Measurements from ENCODE around the gene NFATC1.

Gene NFATC1

GRCh38 chr18:79548077-79548450 lies 152.3 kb downstream of the NFATC1 start:
- Histone ChIP-seq H3K9me3 (ENCODE audit: control insufficient read depth, low read length) (peaks cover 7% of the 10 kb centered on the region), H3K4me1 (ENCODE audit: control insufficient read depth, insufficient read depth, low read length, poor library complexity, severe bottlenecking) (peaks cover 7% of the 10 kb centered on the region), H3K27ac (ENCODE audit: low read depth, low read length, severe bottlenecking) (no peak overlapping the region), H3K36me3 (ENCODE audit: control insufficient read depth, insufficient read depth, low read length) (no peaks in the 10 kb centered on the region), H3K4me3 (ENCODE audit: extremely low read depth, insufficient read depth, low read length, poor library complexity, severe bottlenecking) (no peak overlapping the region)
- whole genome bisulfite sequencing, 2 experiments (ENCODE audit: insufficient coverage in 2 of 2), result 94 to 95% methylated on average over 24 to 25 of the region's 25 CpGs

DNA sequence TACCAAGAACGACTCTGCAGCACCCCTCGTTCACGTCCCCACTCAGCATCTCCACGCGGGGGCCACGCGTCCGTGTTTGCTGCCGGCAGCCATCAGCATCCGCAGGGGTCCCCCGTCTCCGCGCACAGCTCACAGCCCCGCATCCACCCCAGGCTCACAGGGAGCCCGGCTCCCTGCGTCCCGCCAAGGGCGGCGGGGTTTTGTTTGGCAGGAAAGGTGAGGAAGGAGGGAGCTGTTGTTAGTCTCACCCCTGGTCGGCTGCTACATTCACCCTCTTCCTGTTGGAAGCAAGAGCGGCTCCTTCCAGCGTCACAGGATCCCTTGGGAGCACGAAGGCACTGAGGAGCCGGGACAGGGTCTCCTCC lies 152.9 kb downstream of the NFATC1 start:
- H3K27ac ChIP-seq (ENCODE audit: low read depth, low read length, severe bottlenecking), result no peak overlapping the region
- H3K4me1 ChIP-seq (ENCODE audit: control insufficient read depth, insufficient read depth, low read length, poor library complexity, severe bottlenecking), result peaks cover 3% of the 10 kb centered on the region
- no peaks in the 10 kb centered on the region for H3K36me3 ChIP-seq (ENCODE audit: control insufficient read depth, insufficient read depth, low read length)
- no peak overlapping the region for H3K4me3 ChIP-seq (ENCODE audit: extremely low read depth, insufficient read depth, low read length, poor library complexity, severe bottlenecking)
- H3K9me3 ChIP-seq (ENCODE audit: control insufficient read depth, low read length), result peaks cover 7% of the 10 kb centered on the region
- WGBS, 2 experiments (ENCODE audit: insufficient coverage in 2 of 2), result 95 to 98% methylated on average over 19 to 23 of the region's 24 CpGs

DNA sequence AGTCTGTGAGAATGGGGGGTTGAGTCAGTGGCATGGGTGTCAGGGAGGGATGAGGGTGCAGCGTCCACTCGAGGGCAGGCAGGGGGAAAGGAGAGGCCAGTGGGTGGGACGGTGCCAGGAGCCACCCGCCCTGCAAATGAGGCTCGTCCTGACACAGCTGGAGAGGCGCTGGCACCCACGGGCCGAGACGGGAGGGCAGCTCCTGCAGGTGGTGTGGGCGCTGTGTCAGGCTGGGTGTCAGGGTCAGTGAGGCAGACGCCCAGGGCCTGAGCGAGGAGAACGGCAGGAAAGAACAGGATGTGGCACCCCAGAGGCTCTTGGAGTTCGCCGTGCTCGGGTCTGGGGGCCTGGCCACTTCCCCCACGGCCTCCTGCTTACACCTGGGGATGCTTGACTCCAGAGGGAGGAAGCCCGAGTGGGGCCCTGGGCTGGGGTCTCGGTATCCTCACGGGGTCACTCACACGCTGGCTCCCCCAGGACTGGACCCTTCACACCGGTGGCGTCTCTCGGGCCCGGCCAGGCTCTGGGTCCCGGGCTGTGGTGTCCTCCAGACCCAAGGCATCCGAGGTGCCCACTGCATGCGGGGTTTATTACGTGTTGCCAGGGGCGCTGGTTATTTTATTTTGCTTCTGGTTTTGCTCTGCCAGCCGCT lies 153.4 kb downstream of the NFATC1 start:
- Histone ChIP-seq H3K4me3 (ENCODE audit: extremely low read depth, insufficient read depth, low read length, poor library complexity, severe bottlenecking) (no peak overlapping the region), H3K27ac (ENCODE audit: low read depth, low read length, severe bottlenecking) (no peak overlapping the region), H3K9me3 (ENCODE audit: control insufficient read depth, low read length) (peaks cover 7% of the 10 kb centered on the region), H3K4me1 (ENCODE audit: control insufficient read depth, insufficient read depth, low read length, poor library complexity, severe bottlenecking) (no peaks in the 10 kb centered on the region), H3K36me3 (ENCODE audit: control insufficient read depth, insufficient read depth, low read length) (no peaks in the 10 kb centered on the region)
- WGBS, 2 experiments (ENCODE audit: insufficient coverage in 2 of 2), result 93 to 94% methylated on average over 25 to 31 of the region's 31 CpGs

DNA sequence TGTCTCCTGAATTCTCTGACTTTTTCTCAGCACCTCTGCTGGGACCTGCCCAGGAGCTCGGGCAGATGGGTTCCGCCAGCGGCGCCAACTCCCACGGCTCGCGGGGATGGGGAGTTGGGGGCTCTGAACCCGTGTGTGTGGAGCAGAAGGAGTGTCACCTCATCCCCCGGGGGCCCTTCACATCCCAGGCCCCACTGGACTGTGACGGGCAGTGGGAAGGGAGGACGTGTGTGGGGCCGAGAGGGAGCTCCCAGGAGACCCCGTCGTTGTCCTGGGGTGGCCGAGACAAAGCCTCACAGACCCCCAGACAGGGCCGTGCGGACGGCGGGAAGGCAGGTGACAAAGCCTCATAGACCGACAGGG lies 153.9 kb downstream of the NFATC1 start:
- Histone ChIP-seq H3K36me3 (ENCODE audit: control insufficient read depth, insufficient read depth, low read length) (no peaks in the 10 kb centered on the region), H3K4me1 (ENCODE audit: control insufficient read depth, insufficient read depth, low read length, poor library complexity, severe bottlenecking) (no peaks in the 10 kb centered on the region), H3K9me3 (ENCODE audit: control insufficient read depth, low read length) (peaks cover 7% of the 10 kb centered on the region), H3K4me3 (ENCODE audit: extremely low read depth, insufficient read depth, low read length, poor library complexity, severe bottlenecking) (no peak overlapping the region), H3K27ac (ENCODE audit: low read depth, low read length, severe bottlenecking) (no peak overlapping the region)
- 95% methylated on average over 10 to 13 of the region's 20 CpGs for WGBS, 2 experiments (ENCODE audit: insufficient coverage in 2 of 2)

DNA sequence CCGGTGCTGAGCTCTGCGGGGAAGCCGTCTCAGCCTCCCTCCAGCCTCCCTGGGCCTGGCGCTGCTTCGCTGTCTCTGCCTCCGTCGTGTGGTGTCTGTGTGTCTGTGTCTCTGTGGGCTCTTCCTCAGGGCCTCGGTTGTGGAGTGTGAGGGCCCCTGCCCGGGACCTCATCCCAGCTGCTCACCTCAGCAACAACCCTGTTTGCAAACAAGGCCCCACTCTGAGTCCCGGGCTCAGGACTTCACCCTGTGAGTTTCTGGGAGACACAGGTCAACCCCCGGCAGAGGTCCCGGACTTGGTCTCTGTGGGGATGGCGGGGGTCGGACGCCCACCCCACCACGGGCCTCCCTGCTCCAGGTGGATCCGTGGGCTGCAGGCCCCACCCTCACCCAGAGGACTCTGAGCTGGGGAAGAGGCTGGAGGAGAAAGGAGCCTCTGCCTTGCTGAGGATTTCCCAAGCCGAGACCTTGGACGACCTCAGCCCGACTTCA lies 156.5 kb downstream of the NFATC1 start:
- 93 to 100% methylated on average over 10 to 19 of the region's 20 CpGs for WGBS, 2 experiments (ENCODE audit: insufficient coverage in 2 of 2)
- peaks cover 7% of the 10 kb centered on the region for H3K9me3 ChIP-seq (ENCODE audit: control insufficient read depth, low read length)
- no peak overlapping the region for H3K4me3 ChIP-seq (ENCODE audit: extremely low read depth, insufficient read depth, low read length, poor library complexity, severe bottlenecking)
- no peaks in the 10 kb centered on the region for H3K36me3 ChIP-seq (ENCODE audit: control insufficient read depth, insufficient read depth, low read length)
- H3K27ac ChIP-seq (ENCODE audit: low read depth, low read length, severe bottlenecking), result no peak overlapping the region
- no peaks in the 10 kb centered on the region for H3K4me1 ChIP-seq (ENCODE audit: control insufficient read depth, insufficient read depth, low read length, poor library complexity, severe bottlenecking)

- Histone ChIP-seq H3K4me1 (ENCODE audit: control insufficient read depth, insufficient read depth, low read length, poor library complexity, severe bottlenecking) (no peaks in the 10 kb centered on the region), H3K4me3 (ENCODE audit: extremely low read depth, insufficient read depth, low read length, poor library complexity, severe bottlenecking) (no peak overlapping the region), H3K36me3 (ENCODE audit: control insufficient read depth, insufficient read depth, low read length) (no peaks in the 10 kb centered on the region), H3K9me3 (ENCODE audit: control insufficient read depth, low read length) (peaks cover 7% of the 10 kb centered on the region), H3K27ac (ENCODE audit: low read depth, low read length, severe bottlenecking) (no peak overlapping the region)
- 86 to 88% methylated on average over 20 to 25 of the region's 25 CpGs for WGBS, 2 experiments (ENCODE audit: insufficient coverage in 2 of 2)
Measured at GRCh38 chr18:79552696-79553095, 157.0 kb downstream of the NFATC1 start.

GRCh38 chr18:79553154-79553553 lies 157.4 kb downstream of the NFATC1 start:
- Histone ChIP-seq H3K27ac (ENCODE audit: low read depth, low read length, severe bottlenecking) (no peak overlapping the region), H3K4me1 (ENCODE audit: control insufficient read depth, insufficient read depth, low read length, poor library complexity, severe bottlenecking) (no peaks in the 10 kb centered on the region), H3K4me3 (ENCODE audit: extremely low read depth, insufficient read depth, low read length, poor library complexity, severe bottlenecking) (no peak overlapping the region), H3K9me3 (ENCODE audit: control insufficient read depth, low read length) (peaks cover 7% of the 10 kb centered on the region), H3K36me3 (ENCODE audit: control insufficient read depth, insufficient read depth, low read length) (no peaks in the 10 kb centered on the region)
- WGBS, 2 experiments (ENCODE audit: insufficient coverage in 2 of 2), result 93 to 95% methylated on average over 24 of the region's 24 CpGs

- H3K4me1 ChIP-seq (ENCODE audit: control insufficient read depth, insufficient read depth, low read length, poor library complexity, severe bottlenecking), result no peaks in the 10 kb centered on the region
- no peak overlapping the region for H3K4me3 ChIP-seq (ENCODE audit: extremely low read depth, insufficient read depth, low read length, poor library complexity, severe bottlenecking)
- WGBS, 2 experiments (ENCODE audit: insufficient coverage in 2 of 2), result 95% methylated on average over 24 to 25 of the region's 25 CpGs
- H3K9me3 ChIP-seq (ENCODE audit: control insufficient read depth, low read length), result peaks cover 1% of the 10 kb centered on the region
- H3K36me3 ChIP-seq (ENCODE audit: control insufficient read depth, insufficient read depth, low read length), result no peaks in the 10 kb centered on the region
- H3K27ac ChIP-seq (ENCODE audit: low read depth, low read length, severe bottlenecking), result no peak overlapping the region
Measured at GRCh38 chr18:79553696-79554095, 158.0 kb downstream of the NFATC1 start.

DNA sequence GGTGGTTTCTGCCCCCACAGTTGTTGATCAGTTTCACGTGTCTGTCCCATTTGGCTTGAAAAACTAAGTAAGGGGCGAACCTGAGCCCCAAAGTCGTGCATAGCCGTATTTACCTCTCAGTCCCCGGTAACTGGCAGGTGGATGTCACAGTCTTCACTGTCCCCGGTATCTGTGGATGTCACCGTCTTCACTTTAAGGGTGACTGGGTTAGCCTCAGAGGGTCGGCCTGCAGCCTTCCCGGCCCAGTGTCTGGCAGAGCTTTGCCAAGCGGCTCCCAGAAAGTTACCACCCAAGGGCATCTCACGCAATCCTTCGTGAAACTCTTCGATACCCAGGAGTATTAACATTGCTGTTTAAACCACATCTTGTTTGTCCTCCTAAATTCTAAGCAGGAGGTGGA lies 158.6 kb downstream of the NFATC1 start:
- H3K9me3 ChIP-seq (ENCODE audit: control insufficient read depth, low read length), result no peaks in the 10 kb centered on the region
- no peak overlapping the region for H3K4me3 ChIP-seq (ENCODE audit: extremely low read depth, insufficient read depth, low read length, poor library complexity, severe bottlenecking)
- no peaks in the 10 kb centered on the region for H3K4me1 ChIP-seq (ENCODE audit: control insufficient read depth, insufficient read depth, low read length, poor library complexity, severe bottlenecking)
- H3K27ac ChIP-seq (ENCODE audit: low read depth, low read length, severe bottlenecking), result no peak overlapping the region
- 94 to 96% methylated on average over 13 of the region's 13 CpGs for WGBS, 2 experiments (ENCODE audit: insufficient coverage in 2 of 2)
- H3K36me3 ChIP-seq (ENCODE audit: control insufficient read depth, insufficient read depth, low read length), result no peaks in the 10 kb centered on the region

- H3K4me3 ChIP-seq (ENCODE audit: extremely low read depth, insufficient read depth, low read length, poor library complexity, severe bottlenecking), result no peak overlapping the region
- no peak overlapping the region for H3K27ac ChIP-seq (ENCODE audit: low read depth, low read length, severe bottlenecking)
- 87 to 89% methylated on average over 22 to 30 of the region's 30 CpGs for WGBS, 2 experiments (ENCODE audit: insufficient coverage in 2 of 2)
- H3K4me1 ChIP-seq (ENCODE audit: control insufficient read depth, insufficient read depth, low read length, poor library complexity, severe bottlenecking), result no peaks in the 10 kb centered on the region
- no peaks in the 10 kb centered on the region for H3K9me3 ChIP-seq (ENCODE audit: control insufficient read depth, low read length)
- no peaks in the 10 kb centered on the region for H3K36me3 ChIP-seq (ENCODE audit: control insufficient read depth, insufficient read depth, low read length)
Measured at GRCh38 chr18:79554945-79555645, 159.4 kb downstream of the NFATC1 start.

- Histone ChIP-seq H3K9me3 (ENCODE audit: control insufficient read depth, low read length) (no peaks in the 10 kb centered on the region), H3K4me3 (ENCODE audit: extremely low read depth, insufficient read depth, low read length, poor library complexity, severe bottlenecking) (no peak overlapping the region), H3K36me3 (ENCODE audit: control insufficient read depth, insufficient read depth, low read length) (no peaks in the 10 kb centered on the region), H3K27ac (ENCODE audit: low read depth, low read length, severe bottlenecking) (no peak overlapping the region), H3K4me1 (ENCODE audit: control insufficient read depth, insufficient read depth, low read length, poor library complexity, severe bottlenecking) (no peaks in the 10 kb centered on the region)
- WGBS, 2 experiments (ENCODE audit: insufficient coverage in 2 of 2), result 96% methylated on average over 18 to 19 of the region's 19 CpGs
Measured at GRCh38 chr18:79555885-79556284, 160.2 kb downstream of the NFATC1 start.
